Activated B cell treated with CpG ODN at 0.5 μM for 24 hours (primary cell): ENCODE measurements around the gene CHMP6. TPM values are rescaled to one million over a fixed set of nuclear protein-coding genes. Genes with fewer than 3 reads are reported as not detected.

Experiments used
- ATAC-seq: fragments of 200-7000 bp; cut with Tn5 transposase; one replicate; pipeline ENCODE4 v1.10.0; 2021; ENCODE audit warnings: low read depth, mild to moderate bottlenecking, moderate library complexity
- CTCF ChIA-PET: fragments of 350-600 bp; sonication (Branson Sonifier 250); formaldehyde crosslinking; loops from one replicate; lab custom pipeline; 2021; ENCODE audit warnings: antibody characterized with exemption; lab: Charles Lee
- POLR2A ChIA-PET: fragments of 350-600 bp; sonication (Branson Sonifier 250); formaldehyde crosslinking; loops from one replicate; lab custom pipeline; 2021; ENCODE audit warnings: antibody characterized with exemption; lab: Charles Lee
- DNase-seq: peaks from one replicate; pipeline ENCODE4 v3.0.0; 2022
- H3K27ac Mint-ChIP-seq: one replicate; pipeline ENCODE4 v1.8.0; 2020; ENCODE audit warnings: mixed read lengths
- H3K27me3 Mint-ChIP-seq: one replicate; pipeline ENCODE4 v1.8.0; 2021; ENCODE audit warnings: mixed read lengths
- H3K36me3 Mint-ChIP-seq: one replicate; pipeline ENCODE4 v1.8.0; 2021; ENCODE audit warnings: low read depth, mixed read lengths
- H3K4me1 Mint-ChIP-seq: one replicate; pipeline ENCODE4 v1.8.0; 2021; ENCODE audit warnings: mixed read lengths
- H3K4me3 Mint-ChIP-seq: one replicate; pipeline ENCODE4 v1.8.0; 2020; ENCODE audit warnings: mild to moderate bottlenecking, mixed read lengths
- H3K9me3 Mint-ChIP-seq: one replicate; pipeline ENCODE4 v1.8.0; 2020; ENCODE audit warnings: mixed read lengths
- CTCF ChIP-seq: fragments of 200-600 bp; IDR thresholded peaks from one replicate; pipeline ENCODE4 v1.8.0; 2022; ENCODE audit warnings: antibody characterized with exemption, mild to moderate bottlenecking
- intact Hi-C: fragments of 100-400 bp; cut with micrococcal nuclease; formaldehyde crosslinking; loops from one replicate; pipeline ENCODE4 v1.15.1; 2024
- total RNA-seq: library from RNA; stranded (reverse); gene quantifications from 2 replicates; pipeline ENCODE4 v1.2.3, GENCODE V29; 2022

CHMP6 gene
- total RNA-seq, 1 donor from 2014 or later = 36.6 TPM

GRCh38 chr17:80998118-80998747 is 6.6 kb downstream of the CHMP6 start:
- H3K9me3 Mint-ChIP-seq = no peaks in the 10 kb centered on the region
- H3K4me1 Mint-ChIP-seq = peaks cover 5% of the 10 kb centered on the region
- H3K36me3 Mint-ChIP-seq = peaks cover 45% of the 10 kb centered on the region
- no peak overlapping the region for H3K4me3 Mint-ChIP-seq
- H3K27ac Mint-ChIP-seq = no peak overlapping the region
- intact Hi-C loops = no loop called here
- DNase-seq (no peak), ATAC-seq (no peak)
- H3K27me3 Mint-ChIP-seq = peaks cover 6% of the 10 kb centered on the region
- ChIA-PET CTCF (no interaction called here), POLR2A (no interaction called here)
- no peak for TF ChIP-seq CTCF

- Mint-ChIP-seq H3K4me1 (peaks cover 6% of the 10 kb centered on the region), H3K9me3 (no peaks in the 10 kb centered on the region), H3K36me3 (peaks cover 45% of the 10 kb centered on the region), H3K4me3 (no peak overlapping the region), H3K27ac (no peak overlapping the region), H3K27me3 (peaks cover 11% of the 10 kb centered on the region)
- no peak for DNase-seq
- intact Hi-C loops = no loop called here
- TF ChIP-seq CTCF = no peak
- ChIA-PET POLR2A (no interaction called here), CTCF (no interaction called here)
- no peak for ATAC-seq
These were observed 7.3 kb downstream of the CHMP6 start for GRCh38 chr17:80998748-80999535.

- Mint-ChIP-seq H3K36me3 (peaks cover 45% of the 10 kb centered on the region), H3K27me3 (peaks cover 14% of the 10 kb centered on the region), H3K4me3 (no peak overlapping the region), H3K4me1 (peaks cover 10% of the 10 kb centered on the region), H3K27ac (no peak overlapping the region), H3K9me3 (no peaks in the 10 kb centered on the region)
- intact Hi-C loops = no loop called here
- no peak for DNase-seq
- POLR2A ChIA-PET = no interaction called here
- ATAC-seq = no peak
- TF ChIP-seq CTCF = no peak
- CTCF ChIA-PET = no interaction called here
These were observed 8.1 kb downstream of the CHMP6 start for GRCh38 chr17:80999536-81000333.

- DNase-seq = no peak
These were observed 8.6 kb downstream of the CHMP6 start for GRCh38 chr17:81000334-81000630.

More at GRCh38 chr17:81000334-81000630, 8.6 kb downstream of the CHMP6 start:
- Mint-ChIP-seq H3K27me3 (peaks cover 17% of the 10 kb centered on the region), H3K4me1 (peaks cover 11% of the 10 kb centered on the region), H3K27ac (no peak overlapping the region), H3K36me3 (peaks cover 42% of the 10 kb centered on the region), H3K4me3 (no peak overlapping the region), H3K9me3 (no peaks in the 10 kb centered on the region)
- ChIA-PET POLR2A (no interaction called here), CTCF (no interaction called here)
- ATAC-seq = no peak
- no peak for TF ChIP-seq CTCF
- intact Hi-C loops = no loop called here
